GM12878 (cell line): Measurements from ENCODE around the gene HSPA1B. TPM values are rescaled to one million over a fixed set of nuclear protein-coding genes. Genes with fewer than 3 reads are reported as not detected.

Source experiments
- ATAC-seq: fragments of 200-7000 bp; cut with Tn5 transposase; 3 replicates; pipeline ENCODE4 v1.9.1; 2020; ENCODE audit warnings: mild to moderate bottlenecking, moderate library complexity
- BruUV-seq: library from RNA; stranded (reverse); fragments of 400-500 nt; replicated peaks from 2 replicates; lab custom pipeline; 2021; lab: Mats Ljungman, UMichigan
- CTCF ChIA-PET: fragments of 300-600 bp; sonication (Branson Sonifier 250); formaldehyde crosslinking; extraction: SDS; loops from one replicate; lab custom pipeline; 2021; ENCODE audit warnings: inconsistent platforms; lab: Yijun Ruan, JAX
- POLR2A ChIA-PET: fragments of 350-600 bp; formaldehyde crosslinking; extraction: SDS; loops from one replicate; lab custom pipeline; 2021; ENCODE audit warnings: inconsistent platforms; lab: Charles Lee
- RAD21 ChIA-PET: fragments of 300-600 bp; sonication (Branson Sonifier 250); formaldehyde crosslinking; loops from one replicate; lab custom pipeline; 2023; ENCODE audit warnings: antibody characterized with exemption; ENCODE audit not compliant: unreplicated experiment; lab: Charles Lee
- SMC1A ChIA-PET: fragments of 300-600 bp; sonication (Branson Sonifier 250); formaldehyde crosslinking; loops from one replicate; lab custom pipeline; 2023; ENCODE audit not compliant: unreplicated experiment, uncharacterized antibody; lab: Charles Lee
- DNase-seq: peaks from one replicate; pipeline ENCODE4 v3.0.0-alpha.2; 2011; ENCODE audit warnings: low read depth, low spot score
- FAIRE-seq: peaks from 3 replicates; lab custom pipeline; 2011; peaks lifted over from hg19 to GRCh38; lab: Jason Lieb, UNC
- H2AFZ ChIP-seq: 2 replicates; pipeline ENCODE4 v1.6.0; 2011; ENCODE audit warnings: low read depth, low read length, control low read depth; ENCODE audit not compliant: control insufficient read depth
- H3K27ac ChIP-seq: 2 replicates; pipeline ENCODE4 v1.5.1; 2011; ENCODE audit warnings: control low read depth; ENCODE audit not compliant: control insufficient read depth, insufficient read depth
- H3K27me3 ChIP-seq, 2 experiments: replicated peaks in 1 of 2; 2 replicates each; pipeline versions ENCODE4 v1.6.0 to v1.6.1; 2011; ENCODE audit warnings: low read length in 1 of 2; ENCODE audit not compliant: control insufficient read depth in 2 of 2, insufficient read depth in 2 of 2
- H3K36me3 ChIP-seq, 2 experiments: 2 replicates each; pipeline ENCODE4 v1.5.1; 2011; ENCODE audit warnings: low read length in 1 of 2; ENCODE audit not compliant: control insufficient read depth in 2 of 2, insufficient read depth in 2 of 2
- H3K4me1 ChIP-seq: 2 replicates; pipeline ENCODE4 v1.6.1; 2011; ENCODE audit warnings: mild to moderate bottlenecking, low read length, moderate library complexity, mixed read lengths; ENCODE audit not compliant: control insufficient read depth, insufficient read depth
- H3K4me2 ChIP-seq: 2 replicates; pipeline ENCODE4 v1.6.0; 2011; ENCODE audit warnings: control low read depth; ENCODE audit not compliant: control insufficient read depth, insufficient read depth
- H3K4me3 ChIP-seq: fragments of 200-600 bp; sonication (generic); 2 replicates; pipeline ENCODE4 v1.5.1; 2016
- H3K79me2 ChIP-seq: 2 replicates; pipeline ENCODE4 v1.6.0; 2011; ENCODE audit warnings: low read length; ENCODE audit not compliant: control insufficient read depth, insufficient read depth
- H3K9ac ChIP-seq: 2 replicates; pipeline ENCODE4 v1.8.0; 2011; ENCODE audit warnings: low read length, control low read depth, mixed read lengths; ENCODE audit not compliant: control insufficient read depth, insufficient read depth
- H3K9me3 ChIP-seq: replicated peaks from 3 replicates; pipeline ENCODE4 v1.5.1; 2011; ENCODE audit warnings: mild to moderate bottlenecking, low read length; ENCODE audit not compliant: control insufficient read depth, insufficient read depth
- H4K20me1 ChIP-seq: 2 replicates; pipeline ENCODE4 v1.6.0; 2011; ENCODE audit not compliant: control insufficient read depth, insufficient read depth
- HDGF ChIP-seq: fragments of 450-650 bp; IDR thresholded peaks from 2 replicates; pipeline ENCODE4 v1.6.1; 2016; ENCODE audit warnings: antibody characterized with exemption
- MTA2 ChIP-seq: fragments of 450-650 bp; IDR thresholded peaks from 2 replicates; pipeline ENCODE4 v1.6.1; 2016; ENCODE audit warnings: low read depth, mild to moderate bottlenecking, moderate library complexity
- NFYA ChIP-seq: IDR thresholded peaks from 2 replicates; pipeline ENCODE4 v1.6.1; 2011; ENCODE audit warnings: low read depth, mild to moderate bottlenecking, low read length, improper control_type of control experiment, borderline replicate concordance
- NFYB ChIP-seq: IDR thresholded peaks from 2 replicates; pipeline ENCODE4 v1.6.1; 2011; ENCODE audit warnings: low read depth, mild to moderate bottlenecking, low read length, improper control_type of control experiment, moderate library complexity; ENCODE audit not compliant: insufficient read depth
- NR2C1 ChIP-seq: fragments of 450-650 bp; IDR thresholded peaks from 2 replicates; pipeline ENCODE4 v1.6.1; 2017; ENCODE audit warnings: antibody characterized with exemption, mild to moderate bottlenecking, moderate library complexity
- PML ChIP-seq: IDR thresholded peaks from 2 replicates; pipeline ENCODE4 v1.6.1; 2012; ENCODE audit warnings: low read length, inconsistent platforms
- RAD51 ChIP-seq: fragments of 450-650 bp; IDR thresholded peaks from 2 replicates; pipeline ENCODE4 v1.6.1; 2016; ENCODE audit warnings: moderate library complexity, mild to moderate bottlenecking, inconsistent platforms
- ZNF207 ChIP-seq: fragments of 450-650 bp; IDR thresholded peaks from 2 replicates; pipeline ENCODE4 v1.6.1; 2014; ENCODE audit warnings: antibody characterized with exemption, mild to moderate bottlenecking, borderline replicate concordance
- ZNF592 ChIP-seq: fragments of 450-650 bp; IDR thresholded peaks from 2 replicates; pipeline ENCODE4 v1.6.1; 2017; ENCODE audit warnings: mild to moderate bottlenecking, moderate library complexity
- WGBS: methylation state at CpG from one replicate; pipeline ENCODE4 v1.1.6; 2016; ENCODE audit warnings: low lambda C conversion rate; ENCODE audit not compliant: insufficient replicate concordance, insufficient coverage; ENCODE audit errors: missing lambda C conversion rate; 5-methylcytosine and 5-hydroxymethylcytosine counted together
- in situ Hi-C: fragments of 300-500 bp; cut with MboI; formaldehyde crosslinking; loops from 9 replicates; pipeline ENCODE4 v1.14.3; 2018; ENCODE audit warnings: mixed read lengths
- intact Hi-C: fragments of 100-400 bp; cut with micrococcal nuclease; formaldehyde crosslinking; loops from one replicate; pipeline ENCODE4 v1.14.2; 2022; ENCODE audit not compliant: unreplicated experiment
- polyA plus RNA-seq, 11 experiments: library from polyadenylated mRNA; depleted of rRNA in 4 of 11; unstranded in 6 of 11; stranded (reverse) in 5 of 11; fragments of >200 nt; fragmentation: Nextera tagmentation in 4 of 11; fragmentation: Illumina TruSeq in 1 of 11; extraction: Ambion mirVana in 4 of 11; extraction: Trizol in 1 of 11; gene quantifications; 1 replicate in 1 of 11; 2 replicates in 10 of 11; pipeline versions ENCODE4 v1.2.1 to v1.2.3, GENCODE V29; 2011 to 2016; ENCODE audit warnings: inconsistent platforms in 2 of 11, missing spikeins in 2 of 11, low read depth in 1 of 11
- total RNA-seq, 4 experiments: library from RNA; depleted of rRNA in 3 of 4; stranded (reverse); fragments of >200 nt in 3 of 4; fragmentation: Illumina TruSeq in 1 of 4; extraction: Trizol in 1 of 4; gene quantifications; 2 replicates each; pipeline versions ENCODE4 v1.2.1 to v1.2.3, GENCODE V29; 2013 to 2021
- TF ChIP-seq, protein P1 (sequence below): fragments of 450-650 bp; formaldehyde crosslinking; IDR thresholded peaks from 2 replicates; pipeline ENCODE4 v1.4.0; 2022; ENCODE audit warnings: mild to moderate bottlenecking, moderate library complexity
- TF ChIP-seq, protein P2 (sequence below): fragments of 450-650 bp; IDR thresholded peaks from 2 replicates; pipeline ENCODE4 v1.6.1; 2016; ENCODE audit warnings: mild to moderate bottlenecking

HSPA1B gene
- total and polyA plus RNA-seq, 10 of the 15 experiments (the other 5 are each of a cell fraction or from before 2014, with no cell fraction given) = 0.11 to 40.5 (median 12.8) TPM

GRCh38 chr6:31785475-31785874 lies 42.1 kb upstream of the HSPA1B start:
- H3K27me3 ChIP-seq = no peaks in the 10 kb centered on the region
- no peak overlapping the region for H3K4me2 ChIP-seq
- WGBS = over 99% methylated on average over 11 of the region's 11 CpGs
- no peak overlapping the region for H2AFZ ChIP-seq
- no peaks in the 10 kb centered on the region for H4K20me1 ChIP-seq
- H3K9ac ChIP-seq = no peak overlapping the region
- no peaks in the 10 kb centered on the region for H3K9me3 ChIP-seq
- intact Hi-C loops = no loop called here
- RAD21 ChIA-PET = interaction anchor here (1.1 to 1.2 kb wide), 2 partner anchors 27 to 56 kb away, joined by 3 to 4 read pairs; no protein-coding TSS in a partner anchor
- in situ Hi-C loops = no loop called here
- CTCF ChIA-PET = interaction anchor here (1.2 to 2.3 kb wide), 3 partner anchors 16 to 56 kb away, joined by 3 to 10 read pairs (median 3); partner anchors contain the start of genes DDAH2 and LSM2
- no peaks in the 10 kb centered on the region; the same call in 1 of the 2 replicates for H3K79me2 ChIP-seq
- no peak for FAIRE-seq
- BruUV-seq = no TSS peak
- peaks cover 8% of the 10 kb centered on the region for H3K4me1 ChIP-seq
- H3K27ac ChIP-seq = no peak overlapping the region
- TF ChIP-seq ZNF207 (no peak), MTA2 (no peak), NR2C1 (no peak), PML (no peak), RAD51 (no peak), HDGF (no peak), NFYA (no peak), ZNF592 (no peak), NFYB (no peak)
- TF ChIP-seq, protein P1, sequence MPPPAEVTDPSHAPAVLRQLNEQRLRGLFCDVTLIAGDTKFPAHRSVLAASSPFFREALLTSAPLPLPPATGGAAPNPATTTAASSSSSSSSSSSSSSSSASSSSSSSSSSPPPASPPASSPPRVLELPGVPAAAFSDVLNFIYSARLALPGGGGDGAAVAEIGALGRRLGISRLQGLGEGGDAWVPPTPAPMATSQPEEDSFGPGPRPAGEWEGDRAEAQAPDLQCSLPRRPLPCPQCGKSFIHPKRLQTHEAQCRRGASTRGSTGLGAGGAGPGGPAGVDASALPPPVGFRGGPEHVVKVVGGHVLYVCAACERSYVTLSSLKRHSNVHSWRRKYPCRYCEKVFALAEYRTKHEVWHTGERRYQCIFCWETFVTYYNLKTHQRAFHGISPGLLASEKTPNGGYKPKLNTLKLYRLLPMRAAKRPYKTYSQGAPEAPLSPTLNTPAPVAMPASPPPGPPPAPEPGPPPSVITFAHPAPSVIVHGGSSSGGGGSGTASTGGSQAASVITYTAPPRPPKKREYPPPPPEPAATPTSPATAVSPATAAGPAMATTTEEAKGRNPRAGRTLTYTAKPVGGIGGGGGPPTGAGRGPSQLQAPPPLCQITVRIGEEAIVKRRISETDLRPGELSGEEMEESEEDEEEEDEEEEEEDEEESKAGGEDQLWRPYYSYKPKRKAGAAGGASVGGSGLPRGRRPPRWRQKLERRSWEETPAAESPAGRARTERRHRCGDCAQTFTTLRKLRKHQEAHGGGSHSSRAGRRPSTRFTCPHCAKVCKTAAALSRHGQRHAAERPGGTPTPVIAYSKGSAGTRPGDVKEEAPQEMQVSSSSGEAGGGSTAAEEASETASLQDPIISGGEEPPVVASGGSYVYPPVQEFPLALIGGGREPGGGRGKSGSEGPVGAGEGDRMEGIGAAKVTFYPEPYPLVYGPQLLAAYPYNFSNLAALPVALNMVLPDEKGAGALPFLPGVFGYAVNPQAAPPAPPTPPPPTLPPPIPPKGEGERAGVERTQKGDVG = no peak
- TF ChIP-seq, protein P2, sequence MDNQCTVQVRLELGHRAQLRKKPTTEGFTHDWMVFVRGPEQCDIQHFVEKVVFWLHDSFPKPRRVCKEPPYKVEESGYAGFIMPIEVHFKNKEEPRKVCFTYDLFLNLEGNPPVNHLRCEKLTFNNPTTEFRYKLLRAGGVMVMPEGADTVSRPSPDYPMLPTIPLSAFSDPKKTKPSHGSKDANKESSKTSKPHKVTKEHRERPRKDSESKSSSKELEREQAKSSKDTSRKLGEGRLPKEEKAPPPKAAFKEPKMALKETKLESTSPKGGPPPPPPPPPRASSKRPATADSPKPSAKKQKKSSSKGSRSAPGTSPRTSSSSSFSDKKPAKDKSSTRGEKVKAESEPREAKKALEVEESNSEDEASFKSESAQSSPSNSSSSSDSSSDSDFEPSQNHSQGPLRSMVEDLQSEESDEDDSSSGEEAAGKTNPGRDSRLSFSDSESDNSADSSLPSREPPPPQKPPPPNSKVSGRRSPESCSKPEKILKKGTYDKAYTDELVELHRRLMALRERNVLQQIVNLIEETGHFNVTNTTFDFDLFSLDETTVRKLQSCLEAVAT = no peak
- ATAC-seq = no peak
- peaks cover 6 to 31% of the 10 kb centered on the region in 2 experiments; a peak in 3 of 4 replicates for H3K36me3 ChIP-seq
- no peak overlapping the region for H3K4me3 ChIP-seq
- POLR2A ChIA-PET = interaction anchor here (1.5 to 1.9 kb wide), 2 partner anchors 12 to 21 kb away, joined by 5 read pairs; partner anchors contain the start of gene LSM2
- SMC1A ChIA-PET = interaction anchor here (1.1 to 1.7 kb wide), 3 partner anchors 8 to 44 kb away, joined by 3 to 5 read pairs (median 4); partner anchors contain the start of gene VWA7
- no peak for DNase-seq
